HG02981 (cell line): ENCODE data around the gene NLRC5.
A peak's percentile ranks its signal among the peaks of the same experiment; 100 is the strongest.
"Not testable (repeated sequence)": the region's sequence is repeated elsewhere in the genome, so short reads cannot be mapped to it uniquely, and the experiment has no call there.

Source experiments
- ATAC-seq: cut with Tn5 transposase; IDR thresholded peaks from one replicate; pipeline ENCODE4 v1.9.1; 2021; ENCODE audit warnings: mild to moderate bottlenecking, moderate library complexity; ENCODE audit not compliant: unreplicated experiment

Gene NLRC5

GRCh38 chr16:57070424-57070823 is 81.1 kb downstream of the NLRC5 start:
- no peak for ATAC-seq

- not testable (repeated sequence) for ATAC-seq
These were observed 81.8 kb downstream of the NLRC5 start for GRCh38 chr16:57071081-57071732.

- ATAC-seq, result no peak
These were observed 82.7 kb downstream of the NLRC5 start for GRCh38 chr16:57071831-57072582.

- ATAC-seq, result no peak
These were observed 83.4 kb downstream of the NLRC5 start for GRCh38 chr16:57072616-57073275.

GRCh38 chr16:57077714-57078113 is 88.4 kb downstream of the NLRC5 start:
- no peak for ATAC-seq

- no peak for ATAC-seq
These were observed 92.4 kb downstream of the NLRC5 start for GRCh38 chr16:57081744-57082143.

GRCh38 chr16:57082664-57083063 is 93.3 kb downstream of the NLRC5 start:
- ATAC-seq, result no peak

- no peak for ATAC-seq
These were observed 94.2 kb downstream of the NLRC5 start for GRCh38 chr16:57083485-57084126.

- ATAC-seq, result peak; percentile 64
These were observed 95.0 kb downstream of the NLRC5 start for GRCh38 chr16:57084257-57084770.

GRCh38 chr16:57084996-57085395 is 95.6 kb downstream of the NLRC5 start:
- ATAC-seq, result no peak

GRCh38 chr16:57087003-57087402 is 97.6 kb downstream of the NLRC5 start:
- ATAC-seq, result no peak

- no peak for ATAC-seq
These were observed 100.0 kb downstream of the NLRC5 start for GRCh38 chr16:57089406-57089805.

GRCh38 chr16:57091200-57091974 is 102.0 kb downstream of the NLRC5 start:
- no peak for ATAC-seq

GRCh38 chr16:57091975-57092785 is 102.8 kb downstream of the NLRC5 start, which contains the start of gene CPNE2:
Gene CPNE2, plus strand, starts transcription at chr16:57092583. Its CDS starts 18,160 bp downstream, at chr16:57110743.
- ATAC-seq, result no peak

GRCh38 chr16:57092786-57093411 is 103.5 kb downstream of the NLRC5 start:
- ATAC-seq, result no peak

- ATAC-seq, result no peak
These were observed 104.6 kb downstream of the NLRC5 start for GRCh38 chr16:57093666-57094564.

GRCh38 chr16:57094911-57095310 is 105.6 kb downstream of the NLRC5 start:
- ATAC-seq, result no peak

GRCh38 chr16:57096192-57096591 is 106.8 kb downstream of the NLRC5 start:
- no peak for ATAC-seq
